Lower leg skin (tissue), 4 donors: ENCODE data around the gene SARM1. TPM values are rescaled to one million over a fixed set of nuclear protein-coding genes. Genes with fewer than 3 reads are reported as not detected.

ENCODE experiments used
- DNase-seq, 2 donors: peaks; one replicate each; pipeline ENCODE4 v3.0.0-alpha.2; 2019; ENCODE audit warnings: low spot score in 2 of 2
- H3K4me3 ChIP-seq: fragments of 200-600 bp; sonication (generic); 2 replicates; pipeline ENCODE4 v1.5.1; 2017; ENCODE audit warnings: mild to moderate bottlenecking, low read depth; ENCODE audit not compliant: poor library complexity, severe bottlenecking
- CTCF ChIP-seq, 3 donors: fragments of 450-650 bp; IDR thresholded peaks; one replicate each; pipeline ENCODE4 v1.5.1; 2016; ENCODE audit warnings: antibody characterized with exemption in 3 of 3, mild to moderate bottlenecking in 3 of 3, moderate library complexity in 2 of 3
- POLR2A ChIP-seq, 2 donors: fragments of 450-650 bp; IDR thresholded peaks; one replicate each; pipeline ENCODE4 v1.6.1; 2016 to 2017; ENCODE audit warnings: antibody characterized with exemption in 2 of 2, mild to moderate bottlenecking in 1 of 2, moderate library complexity in 1 of 2
- WGBS, 2 donors: methylation state at CpG; one replicate each; pipeline ENCODE4 v1.1.5; 2018; 5-methylcytosine and 5-hydroxymethylcytosine counted together
- intact Hi-C: fragments of 100-400 bp; cut with DNase I; formaldehyde crosslinking; loops from one replicate; pipeline ENCODE4 v1.15.0; 2023; ENCODE audit warnings: low total_unique reads
- total RNA-seq, 4 donors: library from RNA; depleted of rRNA; stranded (reverse); fragments of >200 nt; gene quantifications; one replicate each; pipeline ENCODE4 v1.1.0, GENCODE V29; 2016

Gene SARM1
- total RNA-seq, 4 donors from 2014 or later: 4.0 to 15.4 (median 12.1) TPM

DNA sequence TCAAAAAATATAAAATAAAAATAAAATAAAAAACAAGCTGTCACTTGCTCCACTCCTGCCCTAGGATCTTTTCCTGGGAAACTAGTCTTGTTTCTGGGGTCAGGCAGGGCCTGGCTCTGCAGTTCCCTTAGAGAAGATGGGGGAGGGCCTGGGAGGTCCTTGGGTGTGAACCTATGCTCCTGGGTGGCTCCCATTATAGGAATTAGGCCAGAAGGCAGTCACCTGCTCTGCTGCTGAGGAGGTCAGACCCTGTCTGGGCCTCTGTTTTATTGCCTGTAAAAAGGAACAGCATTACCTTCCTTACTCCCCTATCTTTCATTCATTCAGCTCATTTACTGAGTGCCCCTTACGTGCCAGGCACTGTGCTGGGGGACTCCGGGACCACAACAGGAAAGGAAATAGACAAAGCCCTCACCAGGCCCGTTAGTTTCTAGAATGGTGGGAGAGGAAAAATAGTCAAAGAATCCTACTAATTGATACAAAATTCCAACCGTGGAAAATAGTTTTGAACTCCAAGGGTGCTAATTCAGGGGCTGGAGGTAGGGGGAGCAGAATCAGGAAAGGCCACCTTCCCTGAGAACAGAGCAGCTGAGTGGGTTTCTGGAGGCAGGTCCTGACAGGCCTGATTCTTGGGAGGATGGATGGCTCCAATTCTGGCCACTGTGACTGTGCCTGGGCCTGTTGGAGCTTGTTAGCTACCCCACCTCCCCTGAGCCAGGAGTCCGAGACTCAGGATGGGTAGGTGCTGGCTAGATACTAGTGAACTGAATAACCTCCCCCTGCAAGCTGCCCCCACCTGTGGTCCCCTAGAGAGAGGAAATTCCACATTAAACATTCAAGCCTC lies 35.9 kb downstream of the SARM1 start:
- TF ChIP-seq CTCF (IDR thresholded peaks at IDR 0.05) (no peak), POLR2A (IDR thresholded peaks at IDR 0.05) (no peak)
- intact Hi-C loops: no loop called here
- no peak for DNase-seq
- H3K4me3 ChIP-seq: no peak overlapping the region
- WGBS, 2 donors: 67 to 71% methylated on average over 5 of the region's 5 CpGs

- intact Hi-C loops: no loop called here
- no peak overlapping the region for H3K4me3 ChIP-seq
- WGBS, 2 donors: 91 to 92% methylated on average over 1 of the region's 1 CpG
- TF ChIP-seq POLR2A (IDR thresholded peaks at IDR 0.05): no peak
- TF ChIP-seq CTCF (IDR thresholded peaks at IDR 0.05): no peak
- no peak for DNase-seq
These were observed 36.4 kb downstream of the SARM1 start for GRCh38 chr17:28407974-28408306.

GRCh38 chr17:28412099-28412498 lies 40.6 kb downstream of the SARM1 start:
- TF ChIP-seq CTCF (IDR thresholded peaks at IDR 0.05) (no peak), POLR2A (IDR thresholded peaks at IDR 0.05) (no peak)
- intact Hi-C loops: no loop called here
- DNase-seq: peak in 1 of 2 donors; percentile 48
- H3K4me3 ChIP-seq: no peak overlapping the region
- 64 to 78% methylated on average over 3 of the region's 3 CpGs for WGBS, 2 donors

GRCh38 chr17:28413804-28414203 lies 42.3 kb downstream of the SARM1 start:
- DNase-seq: peak in 1 of 2 donors; percentile 62
- intact Hi-C loops: no loop called here
- 59 to 71% methylated on average over 7 of the region's 7 CpGs for WGBS, 2 donors
- H3K4me3 ChIP-seq: no peak overlapping the region
- TF ChIP-seq POLR2A (IDR thresholded peaks at IDR 0.05) (no peak), CTCF (IDR thresholded peaks at IDR 0.05) (no peak)

DNA sequence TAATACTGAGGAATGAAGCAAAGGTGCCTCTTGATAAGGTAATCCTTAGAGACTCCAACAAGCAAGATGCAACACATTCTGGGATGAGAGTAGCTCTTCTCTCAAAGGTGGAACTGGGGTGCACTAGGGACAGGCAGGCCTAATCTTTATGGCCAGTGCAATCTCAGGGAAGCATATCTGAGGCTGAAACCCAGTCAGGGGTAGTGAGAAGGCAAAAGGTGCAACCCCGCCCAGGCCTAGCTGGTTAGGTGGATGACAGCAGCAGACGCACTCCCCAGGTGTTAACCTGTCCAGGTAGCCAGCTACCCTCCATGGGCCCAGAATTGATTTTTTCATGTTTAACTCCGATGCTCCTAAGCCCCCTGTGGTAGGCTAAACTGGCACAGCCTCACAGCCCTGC lies 44.4 kb downstream of the SARM1 start:
- 88 to 92% methylated on average over 3 of the region's 3 CpGs for WGBS, 2 donors
- TF ChIP-seq CTCF (IDR thresholded peaks at IDR 0.05) (no peak), POLR2A (IDR thresholded peaks at IDR 0.05) (no peak)
- DNase-seq: no peak
- no peak overlapping the region for H3K4me3 ChIP-seq
- intact Hi-C loops: no loop called here
